GM12872 (cell line): ENCODE data around the gene ACKR2.

Source experiments
- CTCF ChIP-seq: IDR thresholded peaks from 3 replicates; pipeline ENCODE4 v1.5.1; 2011; ENCODE audit warnings: low read depth, mild to moderate bottlenecking, low read length, moderate library complexity; ENCODE audit not compliant: insufficient read depth

ACKR2 gene

GRCh38 chr3:42904076-42904475 is 94.8 kb downstream of the ACKR2 start:
- no peak for TF ChIP-seq CTCF

GRCh38 chr3:42905740-42906069 is 96.5 kb downstream of the ACKR2 start:
- no peak for TF ChIP-seq CTCF

- no peak for TF ChIP-seq CTCF
These were observed 97.0 kb downstream of the ACKR2 start, which contains the start of gene ZNF662 for GRCh38 chr3:42906070-42906847. Gene ZNF662 (plus strand): TSS chr3:42906142. CDS start chr3:42908115, 1,973 bp downstream.

GRCh38 chr3:42906848-42907183 is 97.6 kb downstream of the ACKR2 start:
- no peak for TF ChIP-seq CTCF

GRCh38 chr3:42908675-42909074 is 99.4 kb downstream of the ACKR2 start:
- no peak for TF ChIP-seq CTCF

- no peak for TF ChIP-seq CTCF
These were observed 102.3 kb downstream of the ACKR2 start for GRCh38 chr3:42911551-42911950.

- TF ChIP-seq CTCF = no peak
These were observed 105.7 kb downstream of the ACKR2 start for GRCh38 chr3:42914771-42915515.
